GM19463 (cell line): ENCODE results near the gene SPATA31C1.
"Not testable (repeated sequence)": the region's sequence is repeated elsewhere in the genome, so short reads cannot be mapped to it uniquely, and the experiment has no call there.

ENCODE experiments used
- ATAC-seq: cut with Tn5 transposase; IDR thresholded peaks from one replicate; pipeline ENCODE4 v1.9.1; 2021; ENCODE audit warnings: mild to moderate bottlenecking, moderate library complexity; ENCODE audit not compliant: unreplicated experiment

The SPATA31C1 gene

DNA sequence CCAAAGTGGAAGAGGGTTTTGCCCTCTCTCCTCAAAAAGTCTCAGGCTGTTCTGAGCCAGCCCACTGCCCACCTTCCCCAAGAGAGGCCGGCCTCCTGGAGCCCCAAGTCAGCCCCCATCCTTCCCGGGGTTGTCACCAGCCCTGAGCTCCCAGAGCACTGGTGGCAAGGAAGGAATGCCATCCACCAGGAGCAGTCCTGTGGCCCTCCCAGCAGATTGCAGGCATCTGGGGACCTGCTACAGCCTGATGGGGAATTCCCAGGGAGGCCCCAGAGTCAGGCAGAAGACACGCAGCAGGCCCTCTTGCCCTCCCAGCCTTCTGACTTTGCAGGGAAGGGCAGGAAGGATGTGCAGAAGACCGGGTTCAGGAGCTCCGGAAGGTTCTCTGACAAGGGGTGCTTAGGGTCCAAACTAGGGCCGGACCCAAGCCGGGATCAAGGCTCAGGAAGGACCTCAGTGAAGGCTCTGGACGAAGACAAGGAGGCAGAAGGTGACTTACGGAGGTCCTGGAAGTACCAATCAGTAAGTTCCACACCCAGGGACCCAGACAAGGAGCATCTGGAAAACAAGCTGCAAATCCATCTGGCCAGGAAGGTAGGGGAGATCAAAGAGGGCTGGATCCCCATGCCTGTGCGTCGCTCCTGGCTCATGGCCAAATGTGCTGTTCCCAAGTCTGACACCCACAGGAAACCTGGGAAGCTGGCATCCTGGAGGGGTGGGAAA is 31.4 kb upstream of the SPATA31C1 start:
- ATAC-seq, result no peak

GRCh38 chr9:87886933-87887505 is 30.7 kb upstream of the SPATA31C1 start:
- no peak for ATAC-seq

DNA sequence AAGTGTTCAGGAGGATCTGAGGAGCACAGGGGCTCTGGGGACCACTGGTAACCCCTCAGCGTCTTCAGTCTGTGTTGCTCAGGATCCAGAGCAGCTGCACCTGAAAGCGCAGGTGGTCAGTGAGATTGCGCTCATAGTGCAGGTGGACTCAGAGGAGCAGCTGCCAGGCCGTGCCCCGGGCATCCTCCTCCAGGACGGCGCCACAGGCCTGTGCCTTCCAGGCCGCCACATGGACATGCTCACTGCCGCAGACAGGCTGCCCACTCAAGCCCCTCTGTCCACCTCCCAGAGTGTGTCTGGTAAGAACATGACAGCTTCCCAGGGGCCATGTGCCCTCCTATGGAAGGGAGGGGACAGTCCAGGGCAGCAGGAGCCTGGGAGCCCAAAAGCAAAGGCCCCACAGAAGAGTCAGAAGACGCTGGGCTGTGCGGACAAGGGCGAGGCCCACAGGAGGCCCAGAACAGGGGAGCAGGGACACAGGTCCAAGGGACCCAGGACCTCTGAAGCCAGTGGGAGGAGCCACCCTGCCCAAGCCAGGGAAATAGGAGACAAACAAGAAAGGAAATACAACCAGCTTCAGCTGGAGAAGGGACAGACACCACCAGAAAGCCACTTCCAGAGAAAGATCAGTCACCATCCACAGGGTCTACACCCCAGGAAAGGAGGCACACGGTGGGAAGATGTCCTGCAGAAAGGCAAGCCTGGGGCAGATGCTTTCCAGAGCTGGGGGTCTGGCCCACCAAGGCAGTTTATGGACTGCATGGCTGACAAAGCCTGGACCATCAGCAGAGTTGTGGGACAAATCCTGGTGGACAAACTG is 29.9 kb upstream of the SPATA31C1 start:
- no peak for ATAC-seq

DNA sequence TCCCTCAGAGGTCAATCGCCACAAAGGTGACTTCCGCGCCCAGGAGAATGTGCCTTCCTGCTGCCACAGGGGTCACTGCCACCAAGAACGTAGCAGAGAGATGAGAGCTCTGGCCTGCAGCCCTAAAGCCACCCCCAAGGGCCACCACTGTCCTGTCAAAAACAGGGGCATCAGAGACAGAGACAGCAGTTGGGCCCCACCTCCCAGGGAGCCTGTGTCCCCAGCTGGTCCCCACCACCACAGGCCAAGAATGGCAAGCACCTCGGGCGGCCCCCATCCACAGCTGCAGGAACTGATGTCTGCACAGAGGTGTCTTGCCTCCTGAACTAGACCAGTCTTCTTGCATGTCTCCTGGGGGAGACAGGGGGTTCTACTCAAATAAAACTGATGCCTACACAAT is 29.3 kb upstream of the SPATA31C1 start:
- ATAC-seq, result no peak

DNA sequence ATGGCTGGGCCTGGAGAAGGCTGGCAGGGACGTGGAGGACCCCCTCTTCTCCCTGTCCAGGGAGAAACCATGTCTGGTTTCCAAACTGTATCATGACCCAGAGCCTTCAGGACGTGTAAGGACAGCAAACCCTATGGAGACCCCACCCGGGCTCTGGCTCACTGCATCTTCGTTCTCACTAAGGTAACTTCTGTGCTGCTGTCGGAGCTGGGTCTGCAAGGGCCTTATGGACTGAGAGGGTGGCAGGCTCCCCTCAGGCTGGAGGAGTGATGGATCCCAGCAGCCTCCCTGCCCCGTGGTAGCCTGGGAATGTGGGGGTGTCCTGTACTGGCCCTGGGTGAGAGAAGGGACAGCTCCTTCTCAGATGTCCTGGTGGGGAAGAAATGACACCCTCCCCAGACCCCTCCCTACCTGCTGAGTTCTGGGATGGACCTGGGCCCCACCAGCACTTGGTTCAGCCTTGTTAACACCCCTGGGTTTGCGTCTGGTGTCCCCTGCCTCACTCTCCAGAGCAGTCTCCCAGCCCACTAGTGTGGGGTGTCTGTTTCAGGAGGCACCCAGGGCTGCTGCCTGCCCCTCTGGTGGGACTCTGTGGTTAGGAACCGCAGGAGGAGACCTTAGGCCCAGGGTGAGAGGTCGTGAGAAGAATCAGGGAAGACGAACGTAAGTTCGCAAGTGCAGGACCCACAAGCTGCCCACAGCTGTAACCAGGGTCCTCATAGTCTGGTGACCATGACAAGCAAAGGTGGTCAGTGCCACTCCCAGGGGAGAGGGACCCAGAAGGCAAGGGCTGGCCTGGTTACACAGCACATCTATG is 28.5 kb upstream of the SPATA31C1 start:
- no peak for ATAC-seq

- ATAC-seq, result no peak
Observed at GRCh38 chr9:87889882-87890252, 27.9 kb upstream of the SPATA31C1 start.

- ATAC-seq, result no peak
Observed at GRCh38 chr9:87890837-87891236, 26.9 kb upstream of the SPATA31C1 start.

DNA sequence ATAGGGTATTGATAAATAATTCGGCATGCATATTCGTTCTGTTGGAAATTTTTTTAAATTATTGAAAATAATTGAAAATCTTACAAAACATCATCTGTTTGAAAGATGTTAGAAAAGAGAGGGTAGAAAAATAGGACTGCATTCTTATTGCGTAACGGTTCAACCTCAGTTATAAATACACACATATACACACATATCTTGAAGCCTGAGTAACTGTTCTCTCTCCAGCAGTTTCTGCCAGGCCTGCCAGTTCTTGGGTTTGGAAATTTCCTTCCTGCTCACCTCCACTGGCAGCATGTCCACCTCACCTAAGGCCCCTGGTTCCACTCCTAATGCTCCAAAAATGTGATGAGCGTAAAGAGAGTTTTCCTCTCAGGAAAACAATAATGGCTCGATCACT is 26.0 kb upstream of the SPATA31C1 start:
- ATAC-seq, result no peak

- no peak for ATAC-seq
Observed at GRCh38 chr9:87892956-87893355, 24.8 kb upstream of the SPATA31C1 start.

- no peak for ATAC-seq
Observed at GRCh38 chr9:87894998-87895625, 22.6 kb upstream of the SPATA31C1 start.

DNA sequence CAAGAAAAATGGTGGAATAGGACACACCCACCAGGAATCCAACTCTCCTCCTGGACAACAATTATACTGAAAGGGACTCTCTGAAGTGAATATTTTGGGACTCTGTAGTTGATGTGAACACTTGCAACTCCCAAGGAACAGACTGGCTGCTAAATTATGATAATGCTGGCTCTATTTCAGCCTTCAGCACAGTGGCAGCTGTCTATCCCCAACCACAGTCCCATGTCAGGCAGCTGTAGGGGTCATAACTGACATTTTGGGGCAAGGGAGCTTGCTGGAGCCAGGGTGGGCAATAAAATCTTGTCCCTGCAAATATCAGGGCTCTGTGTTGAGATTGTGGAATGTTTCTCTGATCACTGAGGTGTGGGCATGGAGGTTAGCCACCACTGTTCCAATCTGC is 20.9 kb upstream of the SPATA31C1 start:
- no peak for ATAC-seq

DNA sequence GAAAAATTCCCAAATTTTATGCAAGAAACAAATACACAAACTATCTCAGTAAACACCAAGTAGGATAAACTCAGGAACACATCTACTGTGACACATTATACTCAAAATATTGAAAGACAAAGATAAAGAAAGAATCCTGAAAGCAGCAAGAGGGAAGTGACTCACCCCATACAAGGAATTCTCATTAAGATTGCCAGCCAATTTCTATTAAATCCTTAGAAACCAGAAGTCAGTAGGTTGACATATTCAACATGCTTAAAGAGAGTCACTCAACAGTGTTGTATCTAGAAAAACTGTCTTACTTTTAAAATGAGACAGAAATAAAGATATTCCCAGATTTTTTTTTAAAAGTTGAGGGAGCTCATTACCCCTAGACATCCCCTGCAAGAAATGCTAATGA is 19.6 kb upstream of the SPATA31C1 start:
- no peak for ATAC-seq

DNA sequence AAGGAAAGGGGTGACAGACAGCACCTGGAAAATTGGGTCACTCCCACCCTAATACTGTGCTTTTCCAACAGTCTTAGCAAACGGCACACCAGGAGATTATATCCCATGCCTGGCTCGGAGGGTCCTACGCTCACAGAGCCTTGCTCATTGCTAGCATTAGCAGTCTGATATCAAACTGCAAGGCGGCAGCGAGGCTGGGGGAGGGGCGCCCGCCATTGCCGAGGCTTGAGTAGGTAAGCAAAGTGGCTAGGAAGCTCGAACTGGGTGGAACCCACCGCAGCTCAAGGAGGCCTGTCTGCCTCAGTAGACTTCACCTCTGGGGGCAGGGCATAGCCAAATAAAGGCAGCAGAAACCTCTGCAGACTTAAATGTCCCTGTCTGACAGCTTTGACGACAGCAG is 15.4 kb upstream of the SPATA31C1 start:
- not testable (repeated sequence) for ATAC-seq

GRCh38 chr9:87909310-87910041 is 8.3 kb upstream of the SPATA31C1 start:
- no peak for ATAC-seq

- no peak for ATAC-seq
Observed at GRCh38 chr9:87910821-87911220, 6.9 kb upstream of the SPATA31C1 start.

DNA sequence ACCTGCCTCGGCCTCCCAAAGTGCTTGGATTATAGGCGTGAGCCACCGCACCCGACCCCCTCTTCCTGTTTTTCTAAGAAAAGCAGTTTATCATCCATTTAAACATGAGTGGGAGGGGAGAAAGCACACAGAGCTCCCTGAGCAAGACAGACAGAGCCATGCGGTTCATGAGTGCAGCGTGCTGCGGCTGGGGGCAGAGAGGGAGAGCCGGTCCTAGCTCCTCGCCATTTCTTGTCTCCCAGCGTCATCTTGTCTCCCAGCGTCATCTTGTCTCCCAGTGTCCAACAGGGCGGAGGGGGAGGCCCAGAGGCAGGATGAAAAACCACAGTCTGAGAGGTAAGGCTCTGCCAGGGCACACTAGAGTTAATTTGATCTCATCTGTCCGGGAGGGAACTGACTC is 1.3 kb downstream of the SPATA31C1 start:
- ATAC-seq, result not testable (repeated sequence)

- not testable (repeated sequence) for ATAC-seq
Observed at GRCh38 chr9:87921561-87921960, 3.8 kb downstream of the SPATA31C1 start.

GRCh38 chr9:87923012-87923411 is 5.2 kb downstream of the SPATA31C1 start:
- ATAC-seq, result not testable (repeated sequence)

GRCh38 chr9:87924851-87925250 is 7.1 kb downstream of the SPATA31C1 start:
- ATAC-seq, result not testable (repeated sequence)

DNA sequence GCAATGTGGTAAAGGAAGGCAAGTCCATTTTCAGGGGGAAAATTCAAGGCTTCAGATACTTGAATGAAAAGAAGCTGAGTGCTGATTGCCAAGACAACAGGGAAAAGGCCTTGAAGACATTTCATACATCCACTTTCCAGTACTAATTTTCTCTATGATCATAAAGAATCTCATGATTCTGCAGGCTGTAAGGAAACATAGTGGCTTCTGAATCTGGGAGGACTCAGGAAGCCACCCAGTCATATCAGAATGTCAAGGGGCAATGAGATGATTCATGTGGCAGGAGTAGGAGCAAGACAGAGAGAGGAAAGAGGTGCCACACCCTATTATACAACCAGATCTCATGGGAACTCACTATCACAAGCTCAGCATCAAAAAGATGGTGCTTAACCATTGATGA is 11.4 kb downstream of the SPATA31C1 start:
- not testable (repeated sequence) for ATAC-seq
